HuH-7 (cell line): Measurements from ENCODE around the gene D2HGDH.
"Not testable (repeated sequence)": the region's sequence is repeated elsewhere in the genome, so short reads cannot be mapped to it uniquely, and the experiment has no call there.

Source experiments
- DNase-seq: peaks from one replicate; pipeline ENCODE4 v3.0.0; 2011; ENCODE audit warnings: low spot score

The D2HGDH gene

DNA sequence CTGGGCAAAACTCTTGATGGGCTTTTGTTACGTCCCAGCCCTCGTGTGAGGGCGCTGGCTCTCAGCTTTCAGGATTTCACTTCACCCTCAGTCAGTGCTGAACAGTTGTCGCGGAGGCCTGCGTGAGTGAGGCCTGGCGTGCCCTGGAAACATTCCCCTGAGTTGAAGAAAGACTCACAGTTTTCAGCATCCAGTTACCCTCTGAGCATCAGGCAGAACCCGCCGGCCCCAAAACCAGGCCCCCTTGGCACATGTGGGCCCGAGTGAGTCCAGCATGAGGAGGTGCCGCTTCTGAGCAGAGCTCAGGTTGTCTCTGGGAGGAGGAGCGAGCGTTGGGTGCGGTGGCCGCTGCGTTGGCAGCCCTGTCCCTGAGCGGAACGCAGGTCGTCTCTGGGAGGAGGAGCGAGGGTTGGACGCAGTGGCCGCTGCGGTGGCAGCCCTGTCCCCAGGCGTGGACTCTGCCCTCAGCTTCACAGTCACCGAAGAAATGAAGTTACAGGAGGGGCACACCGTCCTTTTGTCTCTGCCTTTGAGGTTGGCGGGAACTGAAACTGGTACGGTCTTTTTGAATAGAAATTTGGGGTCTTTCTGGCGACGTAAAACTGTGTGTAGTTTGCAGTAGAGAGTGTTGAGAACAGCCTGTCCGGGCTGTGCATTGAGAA lies 74.4 kb downstream of the D2HGDH start, which contains the start of gene NEU4:
Gene NEU4 (plus strand): TSS at position 473 of the 662 bp plus-strand sequence. CDS start 5,292 bp downstream, outside the sequence.
- peak; percentile 81 for DNase-seq

- DNase-seq = no peak
Observed at GRCh38 chr2:241809383-241810306, 75.2 kb downstream of the D2HGDH start.

DNA sequence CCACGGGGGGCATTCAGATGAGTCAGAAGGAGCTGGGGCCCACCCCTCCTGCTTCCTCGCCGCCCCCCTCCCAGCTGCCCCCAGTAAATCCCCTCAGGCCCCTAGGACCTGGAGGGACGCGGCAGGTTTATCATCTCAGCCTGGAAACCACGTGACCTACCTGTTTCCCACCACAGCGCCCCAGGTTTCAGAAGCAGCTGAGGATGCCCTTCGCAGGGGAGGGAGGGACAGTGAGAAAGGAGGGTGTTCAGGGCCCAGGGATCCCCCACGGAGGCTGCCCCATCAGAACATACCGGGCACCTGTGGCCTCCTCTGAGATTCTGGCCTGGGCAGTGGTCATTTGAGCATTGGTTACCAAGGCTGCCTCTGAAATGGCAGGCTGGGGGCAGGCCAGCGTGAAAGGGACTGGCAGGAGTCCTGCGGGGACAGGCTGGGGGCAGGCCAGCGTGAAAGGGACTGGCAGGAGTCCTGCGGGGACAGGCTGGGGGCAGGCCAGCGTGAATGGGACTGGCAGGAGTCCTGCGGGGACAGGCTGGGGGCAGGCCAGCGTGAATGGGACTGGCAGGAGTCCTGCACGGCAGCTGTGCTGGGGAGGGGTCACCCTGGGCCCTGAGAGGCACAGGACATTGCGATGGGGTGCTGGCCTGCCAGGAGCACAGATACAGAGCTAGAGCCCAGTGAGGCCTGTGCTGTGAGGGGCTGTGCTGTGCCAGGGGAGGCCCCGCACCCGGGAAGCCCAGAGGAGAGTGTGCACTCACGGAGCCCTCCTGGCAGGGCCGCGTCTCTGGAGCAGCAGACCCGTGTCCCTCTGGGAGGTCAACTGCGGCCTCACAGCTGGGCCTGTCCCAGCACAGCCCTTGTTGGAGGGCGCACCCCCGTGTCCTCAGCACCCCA lies 76.1 kb downstream of the D2HGDH start:
- DNase-seq = no peak

DNA sequence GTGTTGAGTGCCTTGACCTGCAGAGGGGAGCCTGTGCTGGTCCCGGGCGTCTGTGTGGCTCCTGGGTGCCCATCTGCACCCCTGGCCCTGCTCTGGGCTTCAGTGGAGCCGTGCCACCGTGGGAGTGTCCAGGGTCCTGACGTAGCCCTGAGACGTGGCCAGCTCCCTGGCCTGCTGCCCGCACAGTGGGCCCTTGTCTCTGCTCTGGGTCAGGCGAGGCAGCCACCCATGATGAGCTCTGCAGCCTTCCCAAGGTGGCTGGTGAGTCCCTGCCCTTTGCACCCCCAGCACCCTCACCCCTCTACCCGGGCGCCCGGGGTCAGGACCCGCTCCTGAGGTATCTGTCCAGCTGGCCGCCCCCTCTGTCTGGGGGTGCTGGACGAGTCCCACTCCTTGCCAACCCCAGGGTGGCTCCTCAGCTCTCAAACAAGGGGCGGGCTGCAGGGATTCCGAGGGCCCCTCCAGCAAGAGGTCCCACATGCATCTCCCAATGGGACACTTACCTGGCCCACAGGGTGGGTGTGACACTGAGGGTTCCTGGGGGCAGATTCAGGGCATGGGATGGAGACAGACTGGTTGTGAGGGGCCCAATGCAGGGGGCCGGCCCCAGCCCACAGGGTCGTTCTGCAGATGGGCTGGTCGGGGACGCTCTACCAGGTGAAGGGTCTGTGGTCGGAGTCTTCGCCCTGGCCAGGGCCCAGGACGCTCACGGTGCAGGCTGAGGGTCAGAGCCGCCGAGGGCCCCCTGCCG lies 76.9 kb downstream of the D2HGDH start:
- DNase-seq = no peak

- DNase-seq = no peak
Observed at GRCh38 chr2:241811952-241812729, 77.7 kb downstream of the D2HGDH start.

- DNase-seq = no peak
Observed at GRCh38 chr2:241812730-241813643, 78.6 kb downstream of the D2HGDH start.

- DNase-seq = no peak
Observed at GRCh38 chr2:241813644-241814392, 79.4 kb downstream of the D2HGDH start.

DNA sequence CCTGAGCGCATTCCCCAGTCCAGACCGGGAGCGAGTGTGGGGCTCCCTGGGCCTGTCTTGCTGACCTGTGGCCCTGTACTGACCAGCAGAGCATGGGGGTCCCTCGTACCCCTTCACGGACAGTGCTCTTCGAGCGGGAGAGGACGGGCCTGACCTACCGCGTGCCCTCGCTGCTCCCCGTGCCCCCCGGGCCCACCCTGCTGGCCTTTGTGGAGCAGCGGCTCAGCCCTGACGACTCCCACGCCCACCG lies 79.9 kb downstream of the D2HGDH start:
- DNase-seq = no peak

GRCh38 chr2:241814643-241815476 lies 80.4 kb downstream of the D2HGDH start:
- no peak for DNase-seq

GRCh38 chr2:241815477-241816430 lies 81.3 kb downstream of the D2HGDH start:
- DNase-seq = no peak

- no peak for DNase-seq
Observed at GRCh38 chr2:241816431-241817121, 82.1 kb downstream of the D2HGDH start.

DNA sequence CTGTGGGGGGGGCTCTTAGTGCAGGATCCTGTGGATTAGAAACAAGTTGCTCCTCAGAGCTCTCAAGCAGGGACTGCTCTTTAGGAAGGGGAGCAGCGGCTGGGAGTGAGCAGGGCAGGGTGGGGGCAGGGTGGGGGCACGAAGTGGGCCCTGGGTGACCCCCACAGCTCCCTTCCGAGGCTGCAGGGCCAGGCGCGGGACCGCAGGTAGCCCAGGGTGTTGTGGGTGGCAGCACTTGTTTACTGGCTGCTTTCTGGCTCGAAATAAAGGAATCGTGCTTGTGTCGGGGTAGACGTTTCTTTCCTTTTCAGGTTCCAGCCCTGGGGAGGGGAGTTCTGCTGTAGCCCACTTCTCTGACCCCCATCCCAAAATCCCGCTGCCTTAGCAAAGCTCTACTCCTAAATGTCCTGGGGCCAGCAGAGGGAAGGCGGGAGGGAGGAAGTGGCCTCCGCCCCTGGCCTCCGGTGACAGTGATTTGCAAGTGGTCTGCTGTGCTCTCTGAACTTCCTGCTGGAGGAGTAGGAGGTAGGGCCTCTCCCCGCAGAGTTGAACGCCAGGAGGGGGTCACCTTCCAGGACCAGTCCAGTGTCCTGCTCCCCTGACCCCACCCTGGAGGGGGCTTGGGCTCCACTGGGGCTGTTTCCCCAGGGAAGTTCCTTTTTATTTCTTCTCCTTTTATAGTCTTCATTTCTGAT lies 82.8 kb downstream of the D2HGDH start:
- DNase-seq = no peak

- not testable (repeated sequence) for DNase-seq
Observed at GRCh38 chr2:241817821-241818215, 83.4 kb downstream of the D2HGDH start.
